Measurements from ENCODE around the gene SPATA7. TPM values are rescaled to one million over a fixed set of nuclear protein-coding genes. Genes with fewer than 3 reads are reported as not detected.

The SPATA7 gene
- total and polyA plus RNA-seq, 10 of the 15 experiments (the other 5 are each of a cell fraction or from before 2014, with no cell fraction given), result 0.39 to 3.0 (median 2.2) TPM

DNA sequence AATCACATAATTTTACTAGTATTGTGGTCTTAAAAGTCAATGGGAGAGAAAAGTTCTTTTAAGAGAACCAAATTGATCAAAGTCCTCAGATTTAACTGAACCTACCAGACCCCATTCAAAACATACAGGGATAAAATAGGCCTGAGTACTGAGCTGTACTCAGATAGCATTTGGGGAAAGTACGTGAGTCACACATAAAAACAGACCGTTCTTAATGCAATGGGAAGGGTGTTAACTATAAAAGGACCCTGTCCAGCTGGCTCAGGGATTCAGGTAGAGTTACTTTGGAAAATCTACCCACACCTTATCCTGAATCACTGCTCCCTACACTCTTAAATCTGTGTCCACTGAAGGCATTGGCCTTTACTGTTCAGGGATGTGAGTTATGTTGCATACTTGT, 91.4 kb downstream of the SPATA7 start:
- no peak overlapping the region for H3K4me2 ChIP-seq (ENCODE audit: control insufficient read depth, insufficient read depth)
- ChIA-PET SMC1A (ENCODE audit: uncharacterized antibody, unreplicated experiment) (no interaction called here), POLR2A (no interaction called here), CTCF (interaction anchor here (1.2 kb wide), 1 partner anchor 9 kb away, joined by 4 read pairs; no protein-coding TSS in a partner anchor), RAD21 (ENCODE audit: unreplicated experiment) (no interaction called here)
- 37% methylated on average over 2 of the region's 2 CpGs for WGBS (ENCODE audit: insufficient coverage, insufficient replicate concordance, low lambda C conversion rate, missing lambda C conversion rate)
- intact Hi-C loops (cut with micrococcal nuclease; ENCODE audit: unreplicated experiment), result no loop called here
- peaks cover 0 to under 1% of the 10 kb centered on the region in 2 experiments; a peak in 1 of 4 replicates for H3K27me3 ChIP-seq (replicated peaks in 1 of 2; ENCODE audit: control insufficient read depth in 2 of 2, insufficient read depth in 2 of 2, low read length in 1 of 2)
- BruUV-seq (replicated peaks), result no TSS peak
- DNase-seq (ENCODE audit: low read depth, low spot score) (no peak), FAIRE-seq (no peak), ATAC-seq (no peak)
- no peak overlapping the region for H3K4me3 ChIP-seq
- no peak for TF ChIP-seq KLF5 (IDR thresholded peaks at IDR 0.05; ENCODE audit: partially characterized antibody)
- no peak for TF ChIP-seq SUZ12 (IDR thresholded peaks at IDR 0.05; ENCODE audit: unreplicated experiment)
- TF ChIP-seq ZNF622 (IDR thresholded peaks at IDR 0.05), result no peak
- TF ChIP-seq KAT2A (conservative IDR thresholded peaks at IDR 0.05; ENCODE audit: control insufficient read depth, low read depth, low read length), result no peak
- no peak for TF ChIP-seq RB1 (IDR thresholded peaks at IDR 0.05; ENCODE audit: borderline replicate concordance)
- no peak for TF ChIP-seq ZBTB4 (CRISPR knock-in tag; IDR thresholded peaks at IDR 0.05)
- no peak for TF ChIP-seq MYC (IDR thresholded peaks at IDR 0.05; ENCODE audit: insufficient read depth, insufficient read length, insufficient replicate concordance, low read length, severe bottlenecking)
- no peak for TF ChIP-seq NFYB (IDR thresholded peaks at IDR 0.05; ENCODE audit: insufficient read depth, low read depth, low read length)
- TF ChIP-seq MEF2B (IDR thresholded peaks at IDR 0.05; ENCODE audit: partially characterized antibody, poor library complexity, severe bottlenecking), result no peak
- TF ChIP-seq, protein P1, sequence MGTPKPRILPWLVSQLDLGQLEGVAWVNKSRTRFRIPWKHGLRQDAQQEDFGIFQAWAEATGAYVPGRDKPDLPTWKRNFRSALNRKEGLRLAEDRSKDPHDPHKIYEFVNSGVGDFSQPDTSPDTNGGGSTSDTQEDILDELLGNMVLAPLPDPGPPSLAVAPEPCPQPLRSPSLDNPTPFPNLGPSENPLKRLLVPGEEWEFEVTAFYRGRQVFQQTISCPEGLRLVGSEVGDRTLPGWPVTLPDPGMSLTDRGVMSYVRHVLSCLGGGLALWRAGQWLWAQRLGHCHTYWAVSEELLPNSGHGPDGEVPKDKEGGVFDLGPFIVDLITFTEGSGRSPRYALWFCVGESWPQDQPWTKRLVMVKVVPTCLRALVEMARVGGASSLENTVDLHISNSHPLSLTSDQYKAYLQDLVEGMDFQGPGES (IDR thresholded peaks at IDR 0.05), result no peak
- TF ChIP-seq SUPT20H (IDR thresholded peaks at IDR 0.05; ENCODE audit: borderline replicate concordance, control insufficient read depth, low read depth, low read length), result no peak
- TF ChIP-seq, protein P2, sequence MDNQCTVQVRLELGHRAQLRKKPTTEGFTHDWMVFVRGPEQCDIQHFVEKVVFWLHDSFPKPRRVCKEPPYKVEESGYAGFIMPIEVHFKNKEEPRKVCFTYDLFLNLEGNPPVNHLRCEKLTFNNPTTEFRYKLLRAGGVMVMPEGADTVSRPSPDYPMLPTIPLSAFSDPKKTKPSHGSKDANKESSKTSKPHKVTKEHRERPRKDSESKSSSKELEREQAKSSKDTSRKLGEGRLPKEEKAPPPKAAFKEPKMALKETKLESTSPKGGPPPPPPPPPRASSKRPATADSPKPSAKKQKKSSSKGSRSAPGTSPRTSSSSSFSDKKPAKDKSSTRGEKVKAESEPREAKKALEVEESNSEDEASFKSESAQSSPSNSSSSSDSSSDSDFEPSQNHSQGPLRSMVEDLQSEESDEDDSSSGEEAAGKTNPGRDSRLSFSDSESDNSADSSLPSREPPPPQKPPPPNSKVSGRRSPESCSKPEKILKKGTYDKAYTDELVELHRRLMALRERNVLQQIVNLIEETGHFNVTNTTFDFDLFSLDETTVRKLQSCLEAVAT (IDR thresholded peaks at IDR 0.05), result no peak
- no peak for TF ChIP-seq NR2C2 (IDR thresholded peaks at IDR 0.05; ENCODE audit: borderline replicate concordance, control insufficient read depth, insufficient read length, low read depth)
- TF ChIP-seq JUND (IDR thresholded peaks at IDR 0.05; ENCODE audit: low read depth, low read length), result no peak
- no peak for TF ChIP-seq POLR2AphosphoS2 (IDR thresholded peaks at IDR 0.05; ENCODE audit: low read depth, low read length)
- no peak for TF ChIP-seq SIN3A (IDR thresholded peaks at IDR 0.05; ENCODE audit: low read depth, low read length)
- no peaks in the 10 kb centered on the region for H3K4me1 ChIP-seq (ENCODE audit: control insufficient read depth, insufficient read depth, low read length)
- H3K36me3 ChIP-seq (ENCODE audit: control insufficient read depth in 2 of 2, insufficient read depth in 2 of 2, low read length in 1 of 2), result no peaks in the 10 kb centered on the region
- no peak overlapping the region for H3K9ac ChIP-seq (ENCODE audit: control insufficient read depth, insufficient read depth, low read length)
- H3K9me3 ChIP-seq (replicated peaks; ENCODE audit: control insufficient read depth, insufficient read depth, low read length), result no peaks in the 10 kb centered on the region
- no peaks in the 10 kb centered on the region for H3K79me2 ChIP-seq (ENCODE audit: control insufficient read depth, insufficient read depth, low read length)
- in situ Hi-C loops (cut with MboI), result no loop called here
- H3K27ac ChIP-seq (ENCODE audit: control insufficient read depth, insufficient read depth), result no peak overlapping the region
- H2AFZ ChIP-seq (ENCODE audit: control insufficient read depth, low read depth, low read length), result no peak overlapping the region
- no peaks in the 10 kb centered on the region for H4K20me1 ChIP-seq (ENCODE audit: control insufficient read depth, insufficient read depth)

All from GM12878 (cell line).